IMR-90 (cell line): ENCODE measurements around the gene CMIP. TPM values are rescaled to one million over a fixed set of nuclear protein-coding genes. Genes with fewer than 3 reads are reported as not detected.
A peak's percentile ranks its signal among the peaks of the same experiment; 100 is the strongest.

Experiments
- ATAC-seq: fragments of 200-7000 bp; cut with Tn5 transposase; 2 replicates; pipeline ENCODE4 v1.9.1; 2020; ENCODE audit warnings: low read depth, mild to moderate bottlenecking, moderate library complexity
- BruUV-seq: library from RNA; stranded (reverse); fragments of 400-500 nt; replicated peaks from 2 replicates; lab custom pipeline; 2021; lab: Mats Ljungman, UMichigan
- CTCF ChIA-PET: fragments of 300-600 bp; formaldehyde crosslinking; extraction: SDS; loops from one replicate; lab custom pipeline; 2021; ENCODE audit warnings: antibody characterized with exemption; lab: Yijun Ruan, JAX
- POLR2A ChIA-PET: fragments of 300-600 bp; sonication (Branson Sonifier 250); formaldehyde crosslinking; loops from one replicate; lab custom pipeline; 2022; ENCODE audit warnings: antibody characterized with exemption; ENCODE audit not compliant: unreplicated experiment; lab: Charles Lee
- DNase-seq: peaks from one replicate; pipeline ENCODE4 v3.0.0; 2013
- H2AFZ ChIP-seq: replicated peaks from 2 replicates; pipeline ENCODE3; 2013; ENCODE audit warnings: low read length, mild to moderate bottlenecking; ENCODE audit not compliant: poor library complexity
- H2AK5ac ChIP-seq: 2 replicates; pipeline ENCODE4 v1.6.1; 2013; ENCODE audit warnings: low read depth, low read length, inconsistent platforms
- H2AK9ac ChIP-seq: replicated peaks from 2 replicates; pipeline ENCODE3; 2013; ENCODE audit warnings: mild to moderate bottlenecking, low read depth, low read length, moderate library complexity; ENCODE audit not compliant: poor library complexity
- H2BK120ac ChIP-seq: 2 replicates; pipeline ENCODE4 v1.6.1; 2013; ENCODE audit warnings: low read depth, low read length, inconsistent platforms
- H2BK15ac ChIP-seq: 3 replicates; pipeline ENCODE4 v1.6.1; 2013; ENCODE audit warnings: low read depth, low read length, inconsistent platforms
- H2BK20ac ChIP-seq: 2 replicates; pipeline ENCODE4 v1.6.1; 2013; ENCODE audit warnings: low read depth, mild to moderate bottlenecking, inconsistent platforms, low read length, moderate library complexity
- H2BK5ac ChIP-seq: 2 replicates; pipeline ENCODE4 v1.6.1; 2013; ENCODE audit warnings: mild to moderate bottlenecking, low read depth, low read length, inconsistent platforms; ENCODE audit not compliant: poor library complexity, severe bottlenecking
- H3K14ac ChIP-seq: replicated peaks from 2 replicates; pipeline ENCODE4 v1.6.1; 2013; ENCODE audit warnings: low read depth, low read length, inconsistent platforms
- H3K18ac ChIP-seq: 2 replicates; pipeline ENCODE4 v1.6.1; 2013; ENCODE audit warnings: low read depth, low read length, control low read depth
- H3K23ac ChIP-seq: 2 replicates; pipeline ENCODE4 v1.6.1; 2013; ENCODE audit warnings: low read depth, low read length, inconsistent platforms
- H3K27ac ChIP-seq: 2 replicates; pipeline ENCODE4 v1.5.1; 2013; ENCODE audit warnings: mild to moderate bottlenecking, control low read depth, low read length; ENCODE audit not compliant: insufficient read depth
- H3K27me3 ChIP-seq: 2 replicates; pipeline ENCODE4 v1.6.1; 2013; ENCODE audit warnings: low read length; ENCODE audit not compliant: control insufficient read depth, insufficient read depth
- H3K36me3 ChIP-seq: 2 replicates; pipeline ENCODE4 v1.6.1; 2013; ENCODE audit warnings: low read length, mixed read lengths; ENCODE audit not compliant: control insufficient read depth, insufficient read depth
- H3K4ac ChIP-seq: 2 replicates; pipeline ENCODE4 v1.6.1; 2013; ENCODE audit warnings: low read depth, low read length, inconsistent platforms
- H3K4me1 ChIP-seq: 2 replicates; pipeline ENCODE4 v1.6.1; 2013; ENCODE audit warnings: low read length, mixed read lengths; ENCODE audit not compliant: control insufficient read depth, insufficient read depth
- H3K4me2 ChIP-seq: 2 replicates; pipeline ENCODE4 v1.6.1; 2013; ENCODE audit warnings: low read depth, mild to moderate bottlenecking, control low read depth, low read length, moderate library complexity
- H3K4me3 ChIP-seq: 2 replicates; pipeline ENCODE4 v1.5.1; 2013; ENCODE audit warnings: low read depth, mild to moderate bottlenecking, control low read depth, low read length, moderate library complexity; ENCODE audit not compliant: insufficient read depth
- H3K56ac ChIP-seq: 2 replicates; pipeline ENCODE4 v1.6.1; 2013; ENCODE audit warnings: low read length, inconsistent platforms; ENCODE audit not compliant: insufficient read depth; ENCODE audit errors: extremely low read depth
- H3K79me1 ChIP-seq, 2 experiments: 2 replicates each; pipeline ENCODE4 v1.6.1; 2013; ENCODE audit warnings: low read length in 2 of 2, inconsistent platforms in 1 of 2, low read depth in 1 of 2
- H3K9ac ChIP-seq: 2 replicates; pipeline ENCODE4 v1.6.1; 2013; ENCODE audit warnings: low read depth, low read length, control low read depth
- H3K9me1 ChIP-seq: 2 replicates; pipeline ENCODE4 v1.6.1; 2013; ENCODE audit warnings: low read length, inconsistent platforms; ENCODE audit not compliant: insufficient read depth
- H3K9me3 ChIP-seq: 2 replicates; pipeline ENCODE4 v1.6.1; 2013; ENCODE audit warnings: low read length; ENCODE audit not compliant: control insufficient read depth, insufficient read depth
- H4K20me1 ChIP-seq: 2 replicates; pipeline ENCODE4 v1.6.1; 2013; ENCODE audit warnings: low read length, inconsistent platforms; ENCODE audit not compliant: insufficient read depth
- H4K5ac ChIP-seq: 2 replicates; pipeline ENCODE4 v1.6.1; 2013; ENCODE audit warnings: mild to moderate bottlenecking, low read depth, low read length, control low read depth
- H4K8ac ChIP-seq, 2 experiments: 2 replicates each; pipeline ENCODE4 v1.6.1; 2013; ENCODE audit warnings: low read depth in 2 of 2, low read length in 2 of 2, control low read depth in 1 of 2, inconsistent platforms in 1 of 2
- H4K91ac ChIP-seq: 2 replicates; pipeline ENCODE4 v1.6.1; 2013; ENCODE audit warnings: low read depth, low read length, inconsistent platforms; ENCODE audit not compliant: insufficient read depth
- CEBPB ChIP-seq: IDR thresholded peaks from 2 replicates; pipeline ENCODE4 v1.6.1; 2012; ENCODE audit warnings: low read depth, low read length, improper control_type of control experiment
- CHD1 ChIP-seq: IDR thresholded peaks from 2 replicates; pipeline ENCODE4 v1.6.1; 2012; ENCODE audit warnings: low read depth, low read length, improper control_type of control experiment
- CTCF ChIP-seq: conservative IDR thresholded peaks from 2 replicates; pipeline ENCODE4 v1.5.1; 2012; ENCODE audit warnings: mild to moderate bottlenecking, low read depth, low read length, improper control_type of control experiment
- ELK1 ChIP-seq: fragments of 150-350 bp; IDR thresholded peaks from 2 replicates; pipeline ENCODE4 v1.6.1; 2016; ENCODE audit warnings: low read depth, mild to moderate bottlenecking, low read length, moderate library complexity, borderline replicate concordance
- FOS ChIP-seq: fragments of 150-350 bp; IDR thresholded peaks from 2 replicates; pipeline ENCODE4 v1.6.1; 2016; ENCODE audit warnings: low read depth, low read length
- MAFK ChIP-seq: IDR thresholded peaks from 2 replicates; pipeline ENCODE4 v1.6.1; 2012; ENCODE audit warnings: low read depth, low read length, improper control_type of control experiment
- MAZ ChIP-seq: IDR thresholded peaks from 2 replicates; pipeline ENCODE4 v1.6.1; 2012; ENCODE audit warnings: low read depth, mild to moderate bottlenecking, low read length, improper control_type of control experiment, moderate library complexity, borderline replicate concordance
- MXI1 ChIP-seq: IDR thresholded peaks from 2 replicates; pipeline ENCODE4 v1.6.1; 2012; ENCODE audit warnings: low read depth, mild to moderate bottlenecking, low read length, moderate library complexity, borderline replicate concordance
- NFE2L2 ChIP-seq: fragments of 150-350 bp; IDR thresholded peaks from 2 replicates; pipeline ENCODE4 v1.6.1; 2016; ENCODE audit warnings: low read depth, mild to moderate bottlenecking, low read length
- POLR2A ChIP-seq: IDR thresholded peaks from 2 replicates; pipeline ENCODE4 v1.6.1; 2012; ENCODE audit warnings: mild to moderate bottlenecking, low read depth, low read length
- RAD21 ChIP-seq: IDR thresholded peaks from 2 replicates; pipeline ENCODE4 v1.6.1; 2012; ENCODE audit warnings: low read length, improper control_type of control experiment
- RCOR1 ChIP-seq: IDR thresholded peaks from 2 replicates; pipeline ENCODE4 v1.6.1; 2012; ENCODE audit warnings: mild to moderate bottlenecking, low read length, improper control_type of control experiment; ENCODE audit not compliant: insufficient replicate concordance
- RFX5 ChIP-seq: IDR thresholded peaks from 2 replicates; pipeline ENCODE4 v1.8.0; 2012; ENCODE audit warnings: low read depth, mild to moderate bottlenecking, low read length, moderate library complexity
- WGBS, 2 experiments: methylation state at CpG; one replicate each; pipeline versions ENCODE4 v1.1.5 to v1.1.7; 2013; ENCODE audit warnings: missing lambda C conversion rate in 2 of 2; ENCODE audit not compliant: insufficient read length in 1 of 2; ENCODE audit errors: extremely low coverage in 2 of 2; 5-methylcytosine and 5-hydroxymethylcytosine counted together
- dilution Hi-C: fragments of 300-500 bp; cut with HindIII; formaldehyde crosslinking; loops from one replicate; pipeline ENCODE4 v1.14.3; 2018; ENCODE audit warnings: low sequenced_read_pairs; ENCODE audit not compliant: unreplicated experiment
- in situ Hi-C: fragments of 300-500 bp; cut with MboI; formaldehyde crosslinking; loops from 3 replicates; pipeline ENCODE4 v1.14.3; 2019; ENCODE audit warnings: low sequenced_read_pairs, inconsistent platforms, mixed read lengths
- intact Hi-C: fragments of 100-400 bp; cut with micrococcal nuclease; formaldehyde crosslinking; loops from 2 replicates; pipeline ENCODE4 v1.10.0; 2022
- polyA plus RNA-seq, 3 experiments: library from polyadenylated mRNA; depleted of rRNA; stranded (reverse); fragments of >200 nt; gene quantifications; 2 replicates each; pipeline ENCODE4 v1.2.3, GENCODE V29; 2012; ENCODE audit warnings: low replicate concordance in 1 of 3
- total RNA-seq: library from RNA; depleted of rRNA; stranded (reverse); fragments of >200 nt; gene quantifications from 2 replicates; pipeline ENCODE4 v1.2.3, GENCODE V29; 2012

Gene CMIP
- total and polyA plus RNA-seq, 2 of the 4 experiments (the other 2 are of a cell fraction): 3.2 to 11.6 TPM

- no peak for TF ChIP-seq POLR2A
- TF ChIP-seq RAD21: no peak
- no peak for TF ChIP-seq MXI1
These were observed 44.7 kb upstream of the CMIP start (continued) for GRCh38 chr16:81399909-81400308.

DNA sequence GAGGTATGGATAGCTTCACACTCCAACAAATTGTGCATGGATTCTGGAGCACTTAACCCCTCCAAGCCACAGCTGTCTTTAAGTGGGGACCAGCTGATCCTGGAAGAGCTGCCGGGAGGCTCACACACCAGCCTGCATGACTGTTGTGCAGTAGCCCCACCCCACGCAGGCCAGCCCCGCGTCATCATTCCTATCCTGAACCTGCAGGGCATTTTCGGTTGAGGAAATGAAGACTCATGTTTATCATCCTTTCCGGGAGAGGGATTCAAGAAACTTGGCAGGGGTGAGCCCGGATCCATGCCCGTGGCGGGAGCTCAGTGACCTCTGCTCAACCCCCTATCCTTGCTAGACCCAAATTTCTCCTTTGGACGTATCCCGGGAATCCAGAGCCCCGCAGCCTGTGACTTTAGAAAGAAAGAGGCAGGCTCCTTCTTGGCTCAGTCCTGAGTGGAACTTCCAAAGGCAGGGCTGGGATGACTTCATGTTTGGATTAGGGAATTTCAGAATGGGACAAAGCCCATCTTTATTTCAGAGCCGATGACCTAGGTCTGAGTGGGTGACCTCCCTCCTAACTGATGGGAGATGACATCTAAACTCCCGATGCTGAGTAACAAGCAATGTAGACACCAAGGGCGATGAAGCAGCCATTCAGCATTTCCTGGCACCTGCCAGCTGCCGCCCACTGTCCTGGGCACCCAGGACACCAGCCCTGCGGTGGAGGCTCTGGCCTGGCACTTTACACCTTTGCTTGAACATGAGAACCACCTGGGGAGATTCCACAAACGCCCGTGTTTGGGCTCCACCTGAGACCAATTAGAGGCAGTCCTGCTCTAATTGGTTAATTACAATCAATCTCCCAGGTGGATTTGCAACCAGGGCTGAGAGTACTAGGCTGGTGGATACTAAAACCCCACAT lies 43.3 kb upstream of the CMIP start:
- H3K4me1 ChIP-seq: no peaks in the 10 kb centered on the region
- no peak overlapping the region for H3K23ac ChIP-seq
- intact Hi-C loops: loop anchor here (5.0 to 10.0 kb wide), 2 partner anchors 184 to 206 kb away; no protein-coding TSS in a partner anchor
- 64% methylated on average over 3 of the region's 19 CpGs; no CpG with 5 or more reads in 1 of the 2 experiments for WGBS, 2 experiments
- no peak overlapping the region for H2BK20ac ChIP-seq
- no peak overlapping the region for H2BK5ac ChIP-seq
- H3K9me3 ChIP-seq: peaks cover 4% of the 10 kb centered on the region; the same call in 1 of the 2 replicates
- dilution Hi-C loops: no loop called here
- in situ Hi-C loops: loop anchor here (5.0 kb wide), 1 partner anchor 326 kb away; no protein-coding TSS in a partner anchor
- H4K91ac ChIP-seq: no peak overlapping the region
- no peak overlapping the region for H3K9ac ChIP-seq
- H3K79me1 ChIP-seq: no peaks in the 10 kb centered on the region
- POLR2A ChIA-PET: no interaction called here
- DNase-seq (peak; percentile 62), ATAC-seq (no peak)
- H3K18ac ChIP-seq: no peak overlapping the region
- no peak overlapping the region for H2BK15ac ChIP-seq
- no peak for TF ChIP-seq ELK1
- no peak for TF ChIP-seq MAZ
- no peak for TF ChIP-seq MXI1
- TF ChIP-seq RAD21: no peak
- TF ChIP-seq CHD1: no peak
- no peak for TF ChIP-seq CEBPB
- TF ChIP-seq RFX5: no peak
- no peak for TF ChIP-seq NFE2L2
- TF ChIP-seq POLR2A: no peak
- no peak for TF ChIP-seq CTCF
- no peak for TF ChIP-seq FOS
- no peak for TF ChIP-seq RCOR1
- no peak for TF ChIP-seq MAFK
- no peak overlapping the region for H3K4me3 ChIP-seq
- H4K20me1 ChIP-seq: 0 out of 2 replicates have a peak, but pooled peaks cover 4% of the 10 kb centered on the region
- H2BK120ac ChIP-seq: no peak overlapping the region
- no peak overlapping the region for H3K56ac ChIP-seq
- BruUV-seq: no TSS peak
- H3K27me3 ChIP-seq: no peaks in the 10 kb centered on the region
- H2AFZ ChIP-seq: peak overlapping the region; percentile 52
- no peak overlapping the region for H3K4me2 ChIP-seq
- no peak overlapping the region for H3K14ac ChIP-seq
- no peak overlapping the region for H2AK5ac ChIP-seq
- H3K9me1 ChIP-seq: no peaks in the 10 kb centered on the region
- no peak overlapping the region for H3K4ac ChIP-seq
- no peak overlapping the region for H4K5ac ChIP-seq
- H3K27ac ChIP-seq: no peak overlapping the region
- H3K36me3 ChIP-seq: no peaks in the 10 kb centered on the region
- CTCF ChIA-PET: interaction anchor here (1.2 kb wide), 1 partner anchor 296 kb away, joined by 3 read pairs; no protein-coding TSS in a partner anchor
- no peak overlapping the region for H4K8ac ChIP-seq
- H2AK9ac ChIP-seq: no peak overlapping the region
